HCT116 (cell line): ENCODE data around the gene SWAP70. TPM values are rescaled to one million over a fixed set of nuclear protein-coding genes. Genes with fewer than 3 reads are reported as not detected.

Source experiments
- ATAC-seq: fragments of 200-7000 bp; cut with Tn5 transposase; 2 replicates; pipeline ENCODE4 v1.9.1; 2020; ENCODE audit warnings: mild to moderate bottlenecking, moderate library complexity
- BruUV-seq: library from RNA; stranded (reverse); fragments of 400-500 nt; replicated peaks from 2 replicates; lab custom pipeline; 2021; lab: Mats Ljungman, UMichigan
- CTCF ChIA-PET: fragments of 300-600 bp; sonication (Branson Sonifier 250); formaldehyde crosslinking; loops from one replicate; lab custom pipeline; 2021; ENCODE audit warnings: antibody characterized with exemption; lab: Charles Lee
- POLR2A ChIA-PET: fragments of 300-600, 350-600 bp; sonication (Branson Sonifier 250); formaldehyde crosslinking; loops from one replicate; lab custom pipeline; 2021; ENCODE audit warnings: antibody characterized with exemption; lab: Charles Lee
- RAD21 ChIA-PET, 2 experiments: fragments of 300-600 bp; sonication (Branson Sonifier 250); formaldehyde crosslinking; loops; one replicate each; lab custom pipeline; 2023; ENCODE audit warnings: low total read pairs in 2 of 2; ENCODE audit not compliant: uncharacterized antibody in 2 of 2, unreplicated experiment in 2 of 2, low non-redundant PET in 1 of 2; lab: Charles Lee
- DNase-seq: peaks from one replicate; pipeline ENCODE4 v3.0.0-alpha.2; 2010; ENCODE audit warnings: low read depth, low spot score
- H2AFZ ChIP-seq: fragments of 200-600 bp; shearing (Covaris generic), sonication (generic); 2 replicates; pipeline ENCODE4 v1.6.1; 2017; ENCODE audit warnings: low read depth, mixed run types, mixed read lengths, antibody characterized with exemption, low read length; ENCODE audit not compliant: poor library complexity, severe bottlenecking
- H3K27ac ChIP-seq: 2 replicates; pipeline ENCODE4 v1.5.1; 2012; ENCODE audit warnings: low read depth, low read length
- H3K27me3 ChIP-seq: fragments of 200-600 bp; sonication (generic); 2 replicates; pipeline ENCODE4 v1.6.1; 2016; ENCODE audit warnings: mixed run types, low read length, mixed read lengths; ENCODE audit not compliant: insufficient read depth
- H3K36me3 ChIP-seq, 2 experiments: fragments of 200-500 bp in 1 of 2; fragments of 200-600 bp in 1 of 2; sonication (Bioruptor generic) in 1 of 2; sonication (generic) in 1 of 2; 2 replicates each; pipeline versions ENCODE4 v1.5.1 to v1.6.1; 2014 to 2016; ENCODE audit warnings: low read length in 2 of 2, inconsistent platforms in 1 of 2, mixed read lengths in 1 of 2, mixed run types in 1 of 2; ENCODE audit not compliant: insufficient read depth in 2 of 2, control insufficient read depth in 1 of 2
- H3K4me1 ChIP-seq, 2 experiments: fragments of 200-600 bp in 1 of 2; sonication (generic) in 1 of 2; 2 replicates each; pipeline versions ENCODE4 v1.5.1 to v1.6.1; 2012 to 2017; ENCODE audit warnings: low read length in 2 of 2, inconsistent platforms in 1 of 2, mild to moderate bottlenecking in 1 of 2, mixed read lengths in 1 of 2, mixed run types in 1 of 2, moderate library complexity in 1 of 2; ENCODE audit not compliant: insufficient read depth in 2 of 2, control insufficient read depth in 1 of 2
- H3K4me2 ChIP-seq: fragments of 200-600 bp; sonication (generic); 2 replicates; pipeline ENCODE4 v1.6.1; 2017; ENCODE audit warnings: mixed run types, low read length, mixed read lengths
- H3K4me3 ChIP-seq, 2 experiments: fragments of 200-600 bp in 1 of 2; sonication (generic) in 1 of 2; replicated peaks in 1 of 2; 2 replicates each; pipeline ENCODE4 v1.5.1; 2011 to 2016; ENCODE audit warnings: low read length in 2 of 2, control low read depth in 1 of 2, low read depth in 1 of 2, mild to moderate bottlenecking in 1 of 2, mixed read lengths in 1 of 2, mixed run types in 1 of 2
- H3K79me2 ChIP-seq: fragments of 200-600 bp; sonication (generic); 2 replicates; pipeline ENCODE4 v1.6.1; 2017; ENCODE audit warnings: mild to moderate bottlenecking, mixed run types, low read length, moderate library complexity, mixed read lengths; ENCODE audit not compliant: insufficient read depth
- H3K9ac ChIP-seq: fragments of 200-600 bp; sonication (generic); 2 replicates; pipeline ENCODE4 v1.6.1; 2016; ENCODE audit warnings: low read length, mixed read lengths
- H3K9me2 ChIP-seq: fragments of 200-600 bp; sonication (generic), shearing (Covaris generic); 2 replicates; pipeline ENCODE4 v1.6.1; 2017; ENCODE audit warnings: mixed run types, mild to moderate bottlenecking, moderate library complexity; ENCODE audit not compliant: insufficient read depth
- H3K9me3 ChIP-seq, 2 experiments: fragments of 200-500 bp in 1 of 2; fragments of 200-600 bp in 1 of 2; sonication (Bioruptor generic) in 1 of 2; sonication (generic) in 1 of 2; 2 replicates each; pipeline ENCODE4 v1.6.1; 2014 to 2017; ENCODE audit warnings: low read length in 2 of 2, mixed read lengths in 2 of 2, inconsistent platforms in 1 of 2, low read depth in 1 of 2, mild to moderate bottlenecking in 1 of 2, mixed run types in 1 of 2, moderate library complexity in 1 of 2; ENCODE audit not compliant: control insufficient read depth in 1 of 2, insufficient read depth in 1 of 2
- H4K20me1 ChIP-seq: fragments of 200-600 bp; sonication (generic), shearing (Covaris generic); 2 replicates; pipeline ENCODE4 v1.6.1; 2017; ENCODE audit warnings: mixed run types, mild to moderate bottlenecking, moderate library complexity; ENCODE audit not compliant: insufficient read depth
- CBX3 ChIP-seq: IDR thresholded peaks from 2 replicates; pipeline ENCODE4 v1.6.1; 2012; ENCODE audit warnings: low read depth
- EGR1 ChIP-seq: IDR thresholded peaks from 2 replicates; pipeline ENCODE4 v1.6.1; 2012; ENCODE audit warnings: low read depth
- ELF1 ChIP-seq: IDR thresholded peaks from 2 replicates; pipeline ENCODE4 v1.6.1; 2012; ENCODE audit warnings: low read depth, borderline replicate concordance
- EZH2 ChIP-seq: fragments of 200-600 bp; sonication (generic); IDR thresholded peaks from 2 replicates; pipeline ENCODE4 v1.6.1; 2017; ENCODE audit warnings: antibody characterized with exemption, mixed run types
- EZH2phosphoT487 ChIP-seq: fragments of 200-600 bp; IDR thresholded peaks from 2 replicates; pipeline ENCODE4 v1.6.1; 2018; ENCODE audit warnings: antibody characterized with exemption, borderline replicate concordance
- FOSL1 ChIP-seq: IDR thresholded peaks from 2 replicates; pipeline ENCODE4 v1.6.1; 2012; ENCODE audit warnings: low read depth
- POLR2A ChIP-seq: IDR thresholded peaks from 2 replicates; pipeline ENCODE4 v1.7.0; 2011; ENCODE audit warnings: borderline replicate concordance; ENCODE audit not compliant: insufficient read depth, insufficient read length; ENCODE audit errors: extremely low read depth
- POLR2AphosphoS5 ChIP-seq: IDR thresholded peaks from 2 replicates; pipeline ENCODE4 v1.6.1; 2011; ENCODE audit warnings: mild to moderate bottlenecking, low read depth, low read length, moderate library complexity
- RAD21 ChIP-seq: IDR thresholded peaks from 2 replicates; pipeline ENCODE4 v1.6.1; 2012; ENCODE audit warnings: low read depth, mild to moderate bottlenecking
- SP1 ChIP-seq: IDR thresholded peaks from 2 replicates; pipeline ENCODE4 v1.6.1; 2012; ENCODE audit warnings: low read depth
- SRF ChIP-seq: IDR thresholded peaks from 2 replicates; pipeline ENCODE4 v1.6.1; 2012; ENCODE audit warnings: low read depth
- TCF7L2 ChIP-seq: IDR thresholded peaks from 2 replicates; pipeline ENCODE4 v1.7.0; 2011; ENCODE audit warnings: borderline replicate concordance, inconsistent platforms; ENCODE audit not compliant: insufficient read depth, insufficient read length; ENCODE audit errors: extremely low read depth
- ZNF274 ChIP-seq: fragments of 200-500 bp; sonication (Bioruptor generic); IDR thresholded peaks from 2 replicates; pipeline ENCODE4 v1.6.1; 2014; ENCODE audit warnings: mild to moderate bottlenecking, low read depth, low read length, inconsistent platforms
- intact Hi-C: fragments of 100-400 bp; cut with micrococcal nuclease; formaldehyde crosslinking; loops from 2 replicates; pipeline ENCODE4 v1.10.0; 2022
- total RNA-seq: library from RNA; stranded (reverse); gene quantifications from one replicate; pipeline ENCODE4 v1.2.1, GENCODE V29; 2021; ENCODE audit not compliant: unreplicated experiment
- TF ChIP-seq, protein P1 (sequence below): IDR thresholded peaks from 2 replicates; pipeline ENCODE4 v1.6.1; 2012
- TF ChIP-seq, protein P2 (sequence below): IDR thresholded peaks from 2 replicates; pipeline ENCODE4 v1.6.1; 2011; ENCODE audit warnings: mild to moderate bottlenecking, low read length, moderate library complexity; ENCODE audit not compliant: insufficient replicate concordance; ENCODE audit errors: extremely low read depth
- TF ChIP-seq, protein P3 (sequence below): IDR thresholded peaks from 2 replicates; pipeline ENCODE4 v1.6.1; 2012; ENCODE audit warnings: low read depth
- TF ChIP-seq, protein P4 (sequence below), 3 experiments: fragments of 200-600 bp in 1 of 3; sonication (generic) in 1 of 3; IDR thresholded peaks in 2 of 3; conservative IDR thresholded peaks in 1 of 3; 2 replicates each; pipeline ENCODE4 v1.5.1; 2012 to 2017; ENCODE audit warnings: low read depth in 2 of 3, low read length in 2 of 3, antibody characterized with exemption in 1 of 3, borderline replicate concordance in 1 of 3, control low read depth in 1 of 3, mild to moderate bottlenecking in 1 of 3, mixed read lengths in 1 of 3, mixed run types in 1 of 3, moderate library complexity in 1 of 3; ENCODE audit not compliant: insufficient read depth in 1 of 3
- TF ChIP-seq, protein P5 (sequence below): IDR thresholded peaks from 2 replicates; pipeline ENCODE4 v1.6.1; 2012

The SWAP70 gene
- total RNA-seq, 1 experiment from 2014 or later, result 20.6 TPM

DNA sequence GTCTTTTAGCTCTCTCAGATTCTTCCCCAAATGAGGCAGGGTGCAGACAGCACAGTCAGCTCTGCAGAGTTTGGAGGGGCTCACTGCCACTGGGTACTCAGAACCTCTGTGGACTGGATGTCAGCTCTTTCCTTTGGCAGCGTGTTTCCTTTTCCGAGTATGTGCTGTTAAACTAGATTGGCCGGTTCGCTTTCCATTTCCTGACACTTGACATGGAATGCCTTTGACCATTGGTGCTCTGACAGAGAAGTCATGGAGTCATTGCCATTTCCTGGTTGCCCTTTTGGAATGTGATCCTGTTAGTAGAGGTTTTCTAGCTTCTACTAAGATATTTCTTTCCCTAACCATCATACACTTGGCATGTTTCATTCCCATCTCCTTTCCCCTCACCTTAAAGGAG is 86.7 kb downstream of the SWAP70 start (continued):
- TF ChIP-seq, protein P1, sequence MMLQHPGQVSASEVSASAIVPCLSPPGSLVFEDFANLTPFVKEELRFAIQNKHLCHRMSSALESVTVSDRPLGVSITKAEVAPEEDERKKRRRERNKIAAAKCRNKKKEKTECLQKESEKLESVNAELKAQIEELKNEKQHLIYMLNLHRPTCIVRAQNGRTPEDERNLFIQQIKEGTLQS, result no peak
- TF ChIP-seq SRF, result no peak
- no peak for TF ChIP-seq POLR2AphosphoS5
- no peak for TF ChIP-seq FOSL1
- no peak for TF ChIP-seq EZH2
- no peak for TF ChIP-seq EZH2phosphoT487

DNA sequence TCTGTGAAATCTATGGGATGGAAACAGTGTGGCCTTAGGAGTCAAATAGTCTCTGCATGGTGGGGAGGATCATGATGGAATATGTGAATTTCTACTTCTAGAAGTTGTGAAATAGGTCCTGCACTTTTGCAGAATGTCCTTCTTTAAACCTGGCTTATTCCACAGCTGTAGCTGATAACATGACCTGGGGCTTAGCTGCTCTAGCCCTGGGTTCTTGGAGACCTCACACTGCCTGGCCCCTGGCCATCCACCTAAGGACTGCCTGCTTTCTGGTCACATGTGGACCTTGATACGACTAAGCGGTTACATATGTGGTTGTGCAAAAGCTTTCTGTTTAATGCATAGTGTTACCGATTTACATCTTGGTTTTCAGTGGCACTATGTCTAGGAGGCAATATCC is 88.2 kb downstream of the SWAP70 start:
- no peaks in the 10 kb centered on the region for H3K36me3 ChIP-seq
- H2AFZ ChIP-seq, result no peak overlapping the region
- H3K4me1 ChIP-seq, result peaks cover 3 to 8% of the 10 kb centered on the region in 2 experiments; a peak in 3 of 4 replicates
- BruUV-seq, result no TSS peak
- ATAC-seq (no peak), DNase-seq (no peak)
- intact Hi-C loops, result no loop called here
- H3K9ac ChIP-seq, result no peak overlapping the region
- ChIA-PET RAD21 (no interaction called here), CTCF (no interaction called here), POLR2A (no interaction called here)
- H3K9me2 ChIP-seq, result no peaks in the 10 kb centered on the region
- H3K9me3 ChIP-seq, result no peaks in the 10 kb centered on the region
- H3K27me3 ChIP-seq, result no peaks in the 10 kb centered on the region
- no peaks in the 10 kb centered on the region for H4K20me1 ChIP-seq
- H3K4me2 ChIP-seq, result no peak overlapping the region
- H3K79me2 ChIP-seq, result no peaks in the 10 kb centered on the region
- H3K4me3 ChIP-seq, result no peak overlapping the region
- H3K27ac ChIP-seq, result no peak overlapping the region
- TF ChIP-seq ELF1, result no peak
- TF ChIP-seq ZNF274, result no peak
- TF ChIP-seq, protein P2, sequence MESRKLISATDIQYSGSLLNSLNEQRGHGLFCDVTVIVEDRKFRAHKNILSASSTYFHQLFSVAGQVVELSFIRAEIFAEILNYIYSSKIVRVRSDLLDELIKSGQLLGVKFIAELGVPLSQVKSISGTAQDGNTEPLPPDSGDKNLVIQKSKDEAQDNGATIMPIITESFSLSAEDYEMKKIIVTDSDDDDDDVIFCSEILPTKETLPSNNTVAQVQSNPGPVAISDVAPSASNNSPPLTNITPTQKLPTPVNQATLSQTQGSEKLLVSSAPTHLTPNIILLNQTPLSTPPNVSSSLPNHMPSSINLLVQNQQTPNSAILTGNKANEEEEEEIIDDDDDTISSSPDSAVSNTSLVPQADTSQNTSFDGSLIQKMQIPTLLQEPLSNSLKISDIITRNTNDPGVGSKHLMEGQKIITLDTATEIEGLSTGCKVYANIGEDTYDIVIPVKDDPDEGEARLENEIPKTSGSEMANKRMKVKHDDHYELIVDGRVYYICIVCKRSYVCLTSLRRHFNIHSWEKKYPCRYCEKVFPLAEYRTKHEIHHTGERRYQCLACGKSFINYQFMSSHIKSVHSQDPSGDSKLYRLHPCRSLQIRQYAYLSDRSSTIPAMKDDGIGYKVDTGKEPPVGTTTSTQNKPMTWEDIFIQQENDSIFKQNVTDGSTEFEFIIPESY, result no peak
- TF ChIP-seq EGR1, result no peak
- TF ChIP-seq EZH2, result no peak
- TF ChIP-seq POLR2AphosphoS5, result no peak
- TF ChIP-seq, protein P3, sequence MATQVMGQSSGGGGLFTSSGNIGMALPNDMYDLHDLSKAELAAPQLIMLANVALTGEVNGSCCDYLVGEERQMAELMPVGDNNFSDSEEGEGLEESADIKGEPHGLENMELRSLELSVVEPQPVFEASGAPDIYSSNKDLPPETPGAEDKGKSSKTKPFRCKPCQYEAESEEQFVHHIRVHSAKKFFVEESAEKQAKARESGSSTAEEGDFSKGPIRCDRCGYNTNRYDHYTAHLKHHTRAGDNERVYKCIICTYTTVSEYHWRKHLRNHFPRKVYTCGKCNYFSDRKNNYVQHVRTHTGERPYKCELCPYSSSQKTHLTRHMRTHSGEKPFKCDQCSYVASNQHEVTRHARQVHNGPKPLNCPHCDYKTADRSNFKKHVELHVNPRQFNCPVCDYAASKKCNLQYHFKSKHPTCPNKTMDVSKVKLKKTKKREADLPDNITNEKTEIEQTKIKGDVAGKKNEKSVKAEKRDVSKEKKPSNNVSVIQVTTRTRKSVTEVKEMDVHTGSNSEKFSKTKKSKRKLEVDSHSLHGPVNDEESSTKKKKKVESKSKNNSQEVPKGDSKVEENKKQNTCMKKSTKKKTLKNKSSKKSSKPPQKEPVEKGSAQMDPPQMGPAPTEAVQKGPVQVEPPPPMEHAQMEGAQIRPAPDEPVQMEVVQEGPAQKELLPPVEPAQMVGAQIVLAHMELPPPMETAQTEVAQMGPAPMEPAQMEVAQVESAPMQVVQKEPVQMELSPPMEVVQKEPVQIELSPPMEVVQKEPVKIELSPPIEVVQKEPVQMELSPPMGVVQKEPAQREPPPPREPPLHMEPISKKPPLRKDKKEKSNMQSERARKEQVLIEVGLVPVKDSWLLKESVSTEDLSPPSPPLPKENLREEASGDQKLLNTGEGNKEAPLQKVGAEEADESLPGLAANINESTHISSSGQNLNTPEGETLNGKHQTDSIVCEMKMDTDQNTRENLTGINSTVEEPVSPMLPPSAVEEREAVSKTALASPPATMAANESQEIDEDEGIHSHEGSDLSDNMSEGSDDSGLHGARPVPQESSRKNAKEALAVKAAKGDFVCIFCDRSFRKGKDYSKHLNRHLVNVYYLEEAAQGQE, result no peak
- no peak for TF ChIP-seq SP1
- TF ChIP-seq, protein P4, sequence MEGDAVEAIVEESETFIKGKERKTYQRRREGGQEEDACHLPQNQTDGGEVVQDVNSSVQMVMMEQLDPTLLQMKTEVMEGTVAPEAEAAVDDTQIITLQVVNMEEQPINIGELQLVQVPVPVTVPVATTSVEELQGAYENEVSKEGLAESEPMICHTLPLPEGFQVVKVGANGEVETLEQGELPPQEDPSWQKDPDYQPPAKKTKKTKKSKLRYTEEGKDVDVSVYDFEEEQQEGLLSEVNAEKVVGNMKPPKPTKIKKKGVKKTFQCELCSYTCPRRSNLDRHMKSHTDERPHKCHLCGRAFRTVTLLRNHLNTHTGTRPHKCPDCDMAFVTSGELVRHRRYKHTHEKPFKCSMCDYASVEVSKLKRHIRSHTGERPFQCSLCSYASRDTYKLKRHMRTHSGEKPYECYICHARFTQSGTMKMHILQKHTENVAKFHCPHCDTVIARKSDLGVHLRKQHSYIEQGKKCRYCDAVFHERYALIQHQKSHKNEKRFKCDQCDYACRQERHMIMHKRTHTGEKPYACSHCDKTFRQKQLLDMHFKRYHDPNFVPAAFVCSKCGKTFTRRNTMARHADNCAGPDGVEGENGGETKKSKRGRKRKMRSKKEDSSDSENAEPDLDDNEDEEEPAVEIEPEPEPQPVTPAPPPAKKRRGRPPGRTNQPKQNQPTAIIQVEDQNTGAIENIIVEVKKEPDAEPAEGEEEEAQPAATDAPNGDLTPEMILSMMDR (IDR thresholded peaks at IDR 0.05 in 2 of 3, conservative IDR thresholded peaks at IDR 0.05 in 1 of 3; ENCODE audit: borderline replicate concordance in 1 of 3, insufficient read depth in 1 of 3, low read depth in 2 of 3, low read length in 2 of 3), result no peak
- TF ChIP-seq, protein P5, sequence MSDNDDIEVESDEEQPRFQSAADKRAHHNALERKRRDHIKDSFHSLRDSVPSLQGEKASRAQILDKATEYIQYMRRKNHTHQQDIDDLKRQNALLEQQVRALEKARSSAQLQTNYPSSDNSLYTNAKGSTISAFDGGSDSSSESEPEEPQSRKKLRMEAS, result no peak
- no peak for TF ChIP-seq FOSL1
- TF ChIP-seq TCF7L2, result no peak
- no peak for TF ChIP-seq CBX3
- TF ChIP-seq, protein P1, result no peak
- TF ChIP-seq RAD21, result no peak
- no peak for TF ChIP-seq POLR2A
